KMS-11 (cell line): ENCODE data around the gene OGFOD3.

Source experiments
- H2AFZ ChIP-seq: fragments of 200-600 bp; sonication (generic); 2 replicates; pipeline ENCODE4 v1.6.1; 2016; ENCODE audit warnings: antibody characterized with exemption, mixed run types, low read depth
- H3K27ac ChIP-seq: fragments of 200-600 bp; sonication (generic); 2 replicates; pipeline ENCODE4 v1.6.1; 2016; ENCODE audit warnings: mild to moderate bottlenecking, mixed run types
- H3K27me3 ChIP-seq: fragments of 200-600 bp; sonication (generic); 2 replicates; pipeline ENCODE4 v1.6.1; 2017; ENCODE audit warnings: mild to moderate bottlenecking, low read depth, mixed run types, moderate library complexity; ENCODE audit not compliant: insufficient read depth
- H3K36me3 ChIP-seq: fragments of 200-600 bp; sonication (generic); 2 replicates; pipeline ENCODE4 v1.6.1; 2017; ENCODE audit warnings: mild to moderate bottlenecking, mixed run types; ENCODE audit not compliant: insufficient read depth
- H3K4me1 ChIP-seq: fragments of 200-600 bp; sonication (generic); 2 replicates; pipeline ENCODE4 v1.6.1; 2016; ENCODE audit warnings: mild to moderate bottlenecking, low read depth, mixed run types; ENCODE audit not compliant: poor library complexity, severe bottlenecking
- H3K4me2 ChIP-seq: fragments of 200-600 bp; sonication (generic); 2 replicates; pipeline ENCODE4 v1.7.0; 2016; ENCODE audit warnings: mild to moderate bottlenecking, mixed run types
- H3K4me3 ChIP-seq: fragments of 200-600 bp; sonication (generic); IDR thresholded peaks from 2 replicates; pipeline ENCODE4 v1.6.1; 2017; ENCODE audit warnings: low read depth, low read length, mixed read lengths; ENCODE audit not compliant: insufficient read depth
- H3K79me2 ChIP-seq: fragments of 200-600 bp; sonication (generic); 2 replicates; pipeline ENCODE4 v1.6.1; 2016; ENCODE audit warnings: low read depth, mixed run types; ENCODE audit not compliant: insufficient read depth
- H3K9ac ChIP-seq: fragments of 200-600 bp; sonication (generic); 2 replicates; pipeline ENCODE4 v1.6.1; 2016; ENCODE audit warnings: mild to moderate bottlenecking, mixed run types
- H4K20me1 ChIP-seq: fragments of 200-600 bp; sonication (generic); 2 replicates; pipeline ENCODE4 v1.6.1; 2016; ENCODE audit warnings: mild to moderate bottlenecking, mixed run types; ENCODE audit not compliant: insufficient read depth
- CTCF ChIP-seq: fragments of 200-600 bp; sonication (generic); conservative IDR thresholded peaks from 2 replicates; pipeline ENCODE4 v1.6.1; 2017; ENCODE audit warnings: low read depth, mild to moderate bottlenecking, antibody characterized with exemption, low read length, moderate library complexity, mixed read lengths

OGFOD3 gene

GRCh38 chr17:82345151-82345976 lies 73.0 kb downstream of the OGFOD3 start:
- Histone ChIP-seq H3K4me2 (no peak overlapping the region), H3K27ac (no peak overlapping the region)

GRCh38 chr17:82344175-82344907 lies 74.0 kb downstream of the OGFOD3 start:
- Histone ChIP-seq H3K9ac (no peak overlapping the region), H4K20me1 (no peaks in the 10 kb centered on the region), H3K27me3 (no peaks in the 10 kb centered on the region), H2AFZ (no peak overlapping the region), H3K4me3 (no peak overlapping the region), H3K27ac (no peak overlapping the region), H3K4me1 (peaks cover 15% of the 10 kb centered on the region), H3K36me3 (no peaks in the 10 kb centered on the region), H3K4me2 (no peak overlapping the region), H3K79me2 (no peaks in the 10 kb centered on the region)
- no peak for TF ChIP-seq CTCF

More at GRCh38 chr17:82345151-82345976, 73.0 kb downstream of the OGFOD3 start:
- Histone ChIP-seq H2AFZ (no peak overlapping the region), H3K4me3 (no peak overlapping the region), H3K4me1 (peaks cover 25% of the 10 kb centered on the region), H3K9ac (no peak overlapping the region), H4K20me1 (no peaks in the 10 kb centered on the region), H3K79me2 (no peaks in the 10 kb centered on the region), H3K36me3 (no peaks in the 10 kb centered on the region), H3K27me3 (no peaks in the 10 kb centered on the region)
- TF ChIP-seq CTCF: no peak

- H4K20me1 ChIP-seq: no peaks in the 10 kb centered on the region
- no peak overlapping the region for H3K4me3 ChIP-seq
- no peaks in the 10 kb centered on the region for H3K79me2 ChIP-seq
- H3K27ac ChIP-seq: no peak overlapping the region
- no peak overlapping the region for H3K4me2 ChIP-seq
- H2AFZ ChIP-seq: no peak overlapping the region
- no peak overlapping the region for H3K9ac ChIP-seq
- H3K4me1 ChIP-seq: peaks cover 8% of the 10 kb centered on the region
- TF ChIP-seq CTCF: no peak
- no peaks in the 10 kb centered on the region; the same call in 1 of the 2 replicates for H3K27me3 ChIP-seq
- no peaks in the 10 kb centered on the region for H3K36me3 ChIP-seq
These were observed 74.8 kb downstream of the OGFOD3 start for GRCh38 chr17:82343560-82343959.

DNA sequence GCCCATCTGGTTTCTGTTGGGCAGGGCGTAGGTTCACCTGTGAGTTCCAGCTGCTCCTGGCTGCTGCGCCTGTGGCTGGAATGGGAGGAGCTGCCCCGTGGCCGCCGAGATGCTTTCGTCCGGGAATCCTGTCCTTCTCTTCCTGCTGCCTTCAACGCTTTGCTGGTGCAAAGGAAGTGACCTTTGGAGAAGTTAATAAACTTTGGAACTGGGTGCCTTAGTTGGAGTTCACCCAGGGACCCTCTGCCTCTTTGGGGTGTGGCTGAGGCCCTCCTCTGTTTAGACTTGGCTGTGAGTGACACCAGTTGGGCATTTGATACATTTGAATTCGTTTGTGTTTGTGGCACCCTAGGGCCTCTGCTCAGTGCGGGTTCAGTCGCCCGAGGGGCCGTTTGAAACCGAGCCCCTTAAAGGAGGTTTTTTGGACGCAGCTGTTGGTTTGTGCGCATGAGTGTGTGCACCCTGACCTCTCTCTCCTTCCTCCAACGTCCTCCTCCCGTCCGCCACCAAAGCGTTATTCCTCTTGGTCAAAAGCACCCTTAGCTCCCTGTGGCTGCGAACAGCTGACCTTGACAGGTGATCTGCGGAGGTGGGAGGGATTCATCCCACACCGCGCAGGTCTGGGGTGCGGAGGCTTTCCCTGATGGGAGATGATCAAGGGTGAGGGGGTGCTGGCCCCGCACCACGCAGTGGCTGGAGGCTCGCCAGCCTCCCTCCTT lies 75.9 kb downstream of the OGFOD3 start:
- Histone ChIP-seq H3K27ac (no peak overlapping the region), H3K36me3 (no peaks in the 10 kb centered on the region), H3K4me2 (no peak overlapping the region), H3K4me1 (no peaks in the 10 kb centered on the region), H3K79me2 (no peaks in the 10 kb centered on the region), H3K9ac (no peak overlapping the region), H3K27me3 (peaks cover 3% of the 10 kb centered on the region; the same call in 1 of the 2 replicates), H3K4me3 (no peak overlapping the region), H4K20me1 (no peaks in the 10 kb centered on the region), H2AFZ (no peak overlapping the region)
- TF ChIP-seq CTCF: no peak
